ENCODE data around the gene TSPYL4.

DNA sequence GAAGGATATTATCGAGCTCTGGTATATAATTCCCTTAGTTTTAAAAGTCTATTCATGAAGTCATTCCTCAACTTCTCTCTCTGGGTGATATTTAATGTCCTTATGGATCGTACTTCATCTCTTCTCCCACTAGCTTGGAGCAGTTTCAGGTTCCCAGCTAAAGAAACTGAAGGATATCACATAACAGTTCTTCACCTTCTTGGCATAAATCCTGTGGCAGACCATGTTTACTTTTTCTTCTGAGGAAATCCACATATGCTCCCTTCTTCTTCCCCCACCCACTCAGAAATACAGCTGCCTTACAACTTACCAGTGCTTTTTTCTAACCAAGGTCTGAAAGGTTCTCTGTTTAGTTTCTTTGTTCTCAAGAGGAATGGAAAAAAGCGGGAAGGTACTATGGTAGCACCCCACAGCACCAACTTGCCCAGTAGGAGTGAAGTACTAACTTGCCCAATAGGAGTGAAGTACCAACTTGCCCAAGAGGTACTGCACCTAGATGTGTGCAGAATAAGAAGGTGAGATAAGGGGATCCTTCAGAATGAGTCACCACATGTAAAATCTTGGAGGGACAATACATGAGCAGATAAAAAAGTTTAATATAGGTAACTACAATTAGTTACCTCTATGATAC, 53.1 kb downstream of the TSPYL4 start:
- TF ChIP-seq, protein P1, sequence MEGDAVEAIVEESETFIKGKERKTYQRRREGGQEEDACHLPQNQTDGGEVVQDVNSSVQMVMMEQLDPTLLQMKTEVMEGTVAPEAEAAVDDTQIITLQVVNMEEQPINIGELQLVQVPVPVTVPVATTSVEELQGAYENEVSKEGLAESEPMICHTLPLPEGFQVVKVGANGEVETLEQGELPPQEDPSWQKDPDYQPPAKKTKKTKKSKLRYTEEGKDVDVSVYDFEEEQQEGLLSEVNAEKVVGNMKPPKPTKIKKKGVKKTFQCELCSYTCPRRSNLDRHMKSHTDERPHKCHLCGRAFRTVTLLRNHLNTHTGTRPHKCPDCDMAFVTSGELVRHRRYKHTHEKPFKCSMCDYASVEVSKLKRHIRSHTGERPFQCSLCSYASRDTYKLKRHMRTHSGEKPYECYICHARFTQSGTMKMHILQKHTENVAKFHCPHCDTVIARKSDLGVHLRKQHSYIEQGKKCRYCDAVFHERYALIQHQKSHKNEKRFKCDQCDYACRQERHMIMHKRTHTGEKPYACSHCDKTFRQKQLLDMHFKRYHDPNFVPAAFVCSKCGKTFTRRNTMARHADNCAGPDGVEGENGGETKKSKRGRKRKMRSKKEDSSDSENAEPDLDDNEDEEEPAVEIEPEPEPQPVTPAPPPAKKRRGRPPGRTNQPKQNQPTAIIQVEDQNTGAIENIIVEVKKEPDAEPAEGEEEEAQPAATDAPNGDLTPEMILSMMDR (optimal IDR thresholded peaks at IDR 0.05 in 1 of 3, IDR thresholded peaks at IDR 0.05 in 1 of 3, conservative IDR thresholded peaks at IDR 0.05 in 1 of 3; ENCODE audit: extremely low read depth in 1 of 3, insufficient read depth in 2 of 3, low read length in 3 of 3): no peak
- TF ChIP-seq EZH2 (IDR thresholded peaks at IDR 0.05; ENCODE audit: low read length): no peak
